Activated naive CD4-positive, alpha-beta T cell treated with anti-CD3 and anti-CD28 coated beads for 36 hours (primary cell): ENCODE results near the gene PTPRR. TPM values are rescaled to one million over a fixed set of nuclear protein-coding genes. Genes with fewer than 3 reads are reported as not detected.

ENCODE experiments used
- CTCF ChIA-PET: fragments of 350-600 bp; sonication (Branson Sonifier 250); formaldehyde crosslinking; loops from one replicate; lab custom pipeline; 2021; ENCODE audit warnings: antibody characterized with exemption; lab: Charles Lee
- DNase-seq: peaks from one replicate; pipeline ENCODE4 v3.0.0-alpha.2; 2020
- H3K27ac Mint-ChIP-seq: one replicate; pipeline ENCODE4 v1.8.0; 2021; ENCODE audit warnings: mild to moderate bottlenecking, mixed read lengths
- H3K27me3 Mint-ChIP-seq: one replicate; pipeline ENCODE4 v1.8.0; 2021; ENCODE audit warnings: low read depth, mixed read lengths
- H3K36me3 Mint-ChIP-seq: one replicate; pipeline ENCODE4 v1.8.0; 2021; ENCODE audit warnings: low read depth, mixed read lengths
- H3K4me1 Mint-ChIP-seq: one replicate; pipeline ENCODE4 v1.8.0; 2021; ENCODE audit warnings: low read depth, mixed read lengths
- H3K4me3 Mint-ChIP-seq: one replicate; pipeline ENCODE4 v1.8.0; 2021; ENCODE audit warnings: mild to moderate bottlenecking, moderate library complexity, mixed read lengths
- H3K9me3 Mint-ChIP-seq: one replicate; pipeline ENCODE4 v1.8.0; 2021; ENCODE audit warnings: mixed read lengths
- intact Hi-C: fragments of 100-400 bp; cut with micrococcal nuclease; formaldehyde crosslinking; loops from one replicate; pipeline ENCODE4 v1.15.1; 2023
- total RNA-seq, 2 experiments: library from RNA; stranded (reverse); gene quantifications; one replicate each; pipeline ENCODE4 v1.2.3, GENCODE V29; 2021

Gene PTPRR
- total RNA-seq, 2 experiments from 2014 or later: not detected

GRCh38 chr12:70763666-70764065 lies 156.9 kb downstream of the PTPRR start:
- Mint-ChIP-seq H3K4me3 (no peak overlapping the region), H3K36me3 (no peaks in the 10 kb centered on the region), H3K4me1 (no peaks in the 10 kb centered on the region), H3K9me3 (no peaks in the 10 kb centered on the region), H3K27ac (no peak overlapping the region), H3K27me3 (no peaks in the 10 kb centered on the region)
- DNase-seq: no peak
- CTCF ChIA-PET: no interaction called here
- intact Hi-C loops: no loop called here

GRCh38 chr12:70762000-70762399 lies 158.5 kb downstream of the PTPRR start:
- H3K27me3 Mint-ChIP-seq: no peaks in the 10 kb centered on the region
- no peak overlapping the region for H3K4me3 Mint-ChIP-seq
- no peak for DNase-seq
- CTCF ChIA-PET: no interaction called here
- H3K9me3 Mint-ChIP-seq: no peaks in the 10 kb centered on the region
- intact Hi-C loops: no loop called here
- no peak overlapping the region for H3K27ac Mint-ChIP-seq
- H3K36me3 Mint-ChIP-seq: no peaks in the 10 kb centered on the region
- no peaks in the 10 kb centered on the region for H3K4me1 Mint-ChIP-seq

GRCh38 chr12:70759161-70759918 lies 161.2 kb downstream of the PTPRR start:
- no peak for DNase-seq
- intact Hi-C loops: no loop called here
- Mint-ChIP-seq H3K4me3 (no peak overlapping the region), H3K36me3 (no peaks in the 10 kb centered on the region), H3K27me3 (peaks cover 2% of the 10 kb centered on the region), H3K27ac (no peak overlapping the region), H3K9me3 (no peaks in the 10 kb centered on the region), H3K4me1 (no peaks in the 10 kb centered on the region)
- CTCF ChIA-PET: no interaction called here

GRCh38 chr12:70758494-70758845 lies 162.1 kb downstream of the PTPRR start:
- DNase-seq: no peak
- peaks cover 2% of the 10 kb centered on the region for H3K27me3 Mint-ChIP-seq
- intact Hi-C loops: no loop called here
- no peak overlapping the region for H3K27ac Mint-ChIP-seq
- H3K36me3 Mint-ChIP-seq: no peaks in the 10 kb centered on the region
- no peak overlapping the region for H3K4me3 Mint-ChIP-seq
- no peaks in the 10 kb centered on the region for H3K9me3 Mint-ChIP-seq
- CTCF ChIA-PET: interaction anchor here (0.6 kb wide), 1 partner anchor 879 kb away, joined by 3 read pairs; no protein-coding TSS in a partner anchor
- no peaks in the 10 kb centered on the region for H3K4me1 Mint-ChIP-seq

DNA sequence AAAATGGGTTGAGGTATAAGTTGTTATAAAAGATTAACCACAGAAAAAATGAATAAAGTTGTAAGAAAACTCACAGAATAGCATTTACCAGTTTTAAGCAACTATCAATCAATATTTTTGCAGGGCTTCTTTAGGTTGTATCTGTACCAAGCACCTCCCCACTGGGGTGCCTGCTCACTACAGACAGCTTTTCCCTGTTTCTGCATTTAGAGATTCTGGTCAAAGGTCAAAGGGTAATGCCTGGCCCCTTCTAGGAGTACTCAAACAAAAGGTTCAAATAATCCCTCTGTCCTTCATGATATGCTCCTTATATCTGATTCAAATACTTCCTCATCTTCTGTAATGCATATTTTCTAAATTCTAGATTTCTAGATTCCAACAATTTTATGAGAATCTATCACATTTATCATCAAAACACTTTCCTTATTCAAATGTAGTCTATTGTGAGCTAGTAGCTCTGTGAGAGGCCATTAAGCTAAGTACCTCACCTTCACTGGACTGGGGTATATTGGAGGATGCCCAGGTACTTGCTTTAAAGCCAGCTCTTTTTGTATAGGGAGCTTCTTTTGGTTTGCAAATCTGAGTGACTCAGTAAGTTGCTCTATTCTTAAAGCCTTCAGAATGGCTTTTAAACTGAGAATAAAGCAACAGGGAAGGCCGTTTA lies 162.6 kb downstream of the PTPRR start:
- Mint-ChIP-seq H3K9me3 (no peaks in the 10 kb centered on the region), H3K4me3 (no peak overlapping the region), H3K4me1 (no peaks in the 10 kb centered on the region), H3K27me3 (peaks cover 2% of the 10 kb centered on the region), H3K36me3 (no peaks in the 10 kb centered on the region), H3K27ac (no peak overlapping the region)
- CTCF ChIA-PET: no interaction called here
- no peak for DNase-seq
- intact Hi-C loops: no loop called here

GRCh38 chr12:70756791-70757190 lies 163.7 kb downstream of the PTPRR start:
- Mint-ChIP-seq H3K27me3 (peaks cover 9% of the 10 kb centered on the region), H3K27ac (no peak overlapping the region), H3K9me3 (no peaks in the 10 kb centered on the region), H3K36me3 (no peaks in the 10 kb centered on the region), H3K4me1 (no peaks in the 10 kb centered on the region), H3K4me3 (no peak overlapping the region)
- intact Hi-C loops: no loop called here
- no peak for DNase-seq
- CTCF ChIA-PET: no interaction called here

DNA sequence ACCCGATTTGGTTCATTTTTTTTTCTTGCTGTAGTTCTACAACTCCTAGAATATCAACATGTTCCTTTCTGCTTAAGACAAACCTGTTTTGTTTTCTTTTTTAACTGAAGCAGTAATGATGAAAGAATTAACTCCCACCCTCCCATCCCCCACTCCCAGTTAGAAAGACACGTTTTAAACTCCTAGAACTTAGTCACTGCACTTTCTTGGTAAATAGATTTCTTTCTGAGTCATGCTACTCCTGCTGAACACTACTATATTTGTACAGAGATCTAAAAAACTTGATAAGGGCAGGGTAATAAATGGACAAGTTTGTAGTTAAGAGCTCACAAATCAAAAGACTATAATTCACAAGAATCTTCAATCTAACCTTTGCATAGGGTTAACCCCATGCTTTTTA lies 164.4 kb downstream of the PTPRR start:
- CTCF ChIA-PET: no interaction called here
- no peaks in the 10 kb centered on the region for H3K9me3 Mint-ChIP-seq
- intact Hi-C loops: no loop called here
- H3K4me1 Mint-ChIP-seq: no peaks in the 10 kb centered on the region
- H3K27ac Mint-ChIP-seq: no peak overlapping the region
- no peaks in the 10 kb centered on the region for H3K36me3 Mint-ChIP-seq
- H3K27me3 Mint-ChIP-seq: peaks cover 14% of the 10 kb centered on the region
- H3K4me3 Mint-ChIP-seq: no peak overlapping the region
- no peak for DNase-seq

GRCh38 chr12:70754330-70754741 lies 166.2 kb downstream of the PTPRR start:
- H3K4me1 Mint-ChIP-seq: no peaks in the 10 kb centered on the region
- H3K27me3 Mint-ChIP-seq: peaks cover 16% of the 10 kb centered on the region
- intact Hi-C loops: no loop called here
- H3K4me3 Mint-ChIP-seq: no peak overlapping the region
- no peak for DNase-seq
- H3K36me3 Mint-ChIP-seq: no peaks in the 10 kb centered on the region
- no peaks in the 10 kb centered on the region for H3K9me3 Mint-ChIP-seq
- CTCF ChIA-PET: interaction anchor here (0.9 kb wide), 1 partner anchor 21 kb away, joined by 3 read pairs; no protein-coding TSS in a partner anchor
- no peak overlapping the region for H3K27ac Mint-ChIP-seq

DNA sequence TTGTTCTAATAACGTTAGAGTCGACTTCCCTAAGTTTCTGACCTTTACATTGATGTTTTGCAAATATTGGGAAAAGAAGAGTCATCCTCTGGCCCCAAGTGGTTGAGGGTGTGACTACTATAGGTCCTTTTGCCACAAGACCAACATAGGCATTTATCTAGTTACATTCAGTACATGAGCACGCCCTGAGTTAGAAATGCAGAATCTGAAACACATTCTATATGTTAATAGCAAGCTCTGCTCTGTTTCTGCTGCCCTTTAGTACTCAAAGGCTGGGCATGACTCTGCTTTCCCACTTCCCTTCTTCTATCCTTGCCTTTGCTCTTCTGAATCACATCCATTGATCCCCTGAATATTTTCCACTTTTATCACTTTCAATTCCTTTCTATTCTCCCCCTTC lies 168.2 kb downstream of the PTPRR start:
- H3K4me3 Mint-ChIP-seq: no peak overlapping the region

DNA sequence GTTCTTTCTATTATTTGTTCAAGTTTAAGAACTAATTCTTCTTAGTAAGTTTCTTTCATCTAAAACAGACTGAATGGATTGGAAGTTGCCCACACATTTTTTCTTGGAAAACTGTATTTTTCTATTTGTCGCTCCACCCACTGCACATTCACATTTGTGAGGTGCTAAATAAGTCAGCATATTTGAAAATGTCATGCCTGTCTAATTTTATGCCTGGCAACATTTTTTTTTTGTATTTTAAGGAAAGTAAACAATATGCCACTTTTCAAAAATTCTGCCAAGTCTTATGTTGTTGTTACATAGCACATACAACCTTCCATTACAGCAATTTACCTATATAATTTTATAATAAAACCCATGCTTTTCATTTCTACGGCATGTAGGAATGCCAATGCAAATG lies 170.6 kb downstream of the PTPRR start:
- DNase-seq: no peak
- no peaks in the 10 kb centered on the region for H3K36me3 Mint-ChIP-seq
- H3K4me1 Mint-ChIP-seq: no peaks in the 10 kb centered on the region
- intact Hi-C loops: no loop called here
- no peak overlapping the region for H3K4me3 Mint-ChIP-seq
- no peak overlapping the region for H3K27ac Mint-ChIP-seq
- peaks cover 18% of the 10 kb centered on the region for H3K27me3 Mint-ChIP-seq
- H3K9me3 Mint-ChIP-seq: no peaks in the 10 kb centered on the region
- CTCF ChIA-PET: no interaction called here

More for the DNA sequence above, 168.2 kb downstream of the PTPRR start:
- intact Hi-C loops: no loop called here
- Mint-ChIP-seq H3K36me3 (no peaks in the 10 kb centered on the region), H3K9me3 (no peaks in the 10 kb centered on the region), H3K27ac (no peak overlapping the region), H3K27me3 (peaks cover 20% of the 10 kb centered on the region), H3K4me1 (no peaks in the 10 kb centered on the region)
- CTCF ChIA-PET: no interaction called here
- no peak for DNase-seq

DNA sequence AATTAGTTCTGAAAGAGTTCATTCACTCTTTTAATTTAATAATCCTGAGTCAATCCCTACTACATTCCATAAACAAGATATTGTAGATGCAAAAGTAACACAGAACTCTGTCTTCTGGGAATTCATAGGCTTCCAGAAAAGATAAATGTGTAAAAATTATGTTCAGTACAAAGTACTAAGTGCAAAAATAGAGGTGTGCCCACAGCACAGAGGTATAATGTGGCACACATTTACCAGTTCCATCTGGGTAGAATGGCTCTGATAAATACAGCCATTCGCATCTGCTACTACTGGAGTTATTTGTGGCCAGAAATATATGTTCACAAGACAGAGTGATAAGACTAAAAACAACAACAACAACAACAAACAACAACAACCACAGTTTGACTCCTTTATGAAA lies 171.7 kb downstream of the PTPRR start:
- no peaks in the 10 kb centered on the region for H3K36me3 Mint-ChIP-seq
- CTCF ChIA-PET: interaction anchor here (2.2 kb wide), 1 partner anchor 15 kb away, joined by 6 read pairs; no protein-coding TSS in a partner anchor

DNA sequence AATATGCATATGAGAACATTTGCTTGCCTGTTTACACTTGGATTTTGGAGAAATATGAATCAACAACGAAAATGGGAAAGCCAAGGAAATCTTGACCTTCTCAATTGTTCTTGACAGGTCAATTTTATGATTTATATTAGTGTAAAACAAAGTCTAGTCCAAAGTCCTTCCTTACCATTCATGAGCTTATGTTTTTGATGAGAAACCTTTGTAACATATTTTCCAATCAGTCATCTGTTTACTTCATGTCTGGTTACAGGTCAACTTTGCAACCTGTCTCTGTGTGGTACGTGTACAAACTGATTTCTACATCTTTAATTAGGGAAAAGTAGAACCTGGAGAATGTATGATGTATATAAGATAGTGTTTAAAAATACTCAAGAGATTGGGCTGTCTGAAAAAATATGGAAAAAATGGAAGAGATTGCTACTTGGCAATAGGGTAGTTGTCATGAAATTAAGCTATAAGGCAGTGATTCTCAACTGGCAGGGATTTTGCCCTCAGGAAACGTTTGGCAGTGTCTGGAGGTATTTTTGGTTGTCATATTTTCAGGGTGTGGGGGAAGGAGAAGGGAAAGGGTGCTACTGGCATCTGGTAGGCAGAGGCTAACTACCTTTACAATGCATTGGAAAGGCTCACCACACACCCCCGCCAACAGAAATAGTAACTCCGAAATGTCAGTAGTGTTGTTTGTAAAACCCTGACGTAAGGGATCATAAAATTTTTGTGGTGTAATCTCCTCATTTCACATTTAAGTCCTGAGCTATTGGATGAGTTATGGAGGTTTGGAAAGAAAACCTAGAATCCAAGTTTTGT lies 172.9 kb downstream of the PTPRR start:
- CTCF ChIA-PET: interaction anchor here (2.2 kb wide), 1 partner anchor 14 kb away, joined by 6 read pairs; no protein-coding TSS in a partner anchor
- intact Hi-C loops: no loop called here

More for the DNA sequence above, 171.7 kb downstream of the PTPRR start:
- Mint-ChIP-seq H3K27me3 (peaks cover 19% of the 10 kb centered on the region), H3K4me1 (no peaks in the 10 kb centered on the region), H3K27ac (no peak overlapping the region), H3K4me3 (no peak overlapping the region), H3K9me3 (no peaks in the 10 kb centered on the region)
- DNase-seq: no peak
- intact Hi-C loops: no loop called here

More for the DNA sequence above, 172.9 kb downstream of the PTPRR start:
- Mint-ChIP-seq H3K4me3 (no peak overlapping the region), H3K27me3 (peaks cover 20% of the 10 kb centered on the region), H3K9me3 (no peaks in the 10 kb centered on the region), H3K27ac (no peak overlapping the region), H3K4me1 (no peaks in the 10 kb centered on the region), H3K36me3 (no peaks in the 10 kb centered on the region)
- no peak for DNase-seq
